Left ventricle myocardium inferior (tissue), 1 donor: Measurements from ENCODE around the gene CMIP. TPM values are rescaled to one million over a fixed set of nuclear protein-coding genes. Genes with fewer than 3 reads are reported as not detected.

Source experiments
- DNase-seq: peaks from one replicate; pipeline ENCODE4 v3.0.0-alpha.2; 2020
- H3K27ac ChIP-seq: fragments of 200-600 bp; replicated peaks from 2 replicates; pipeline ENCODE4 v1.8.0; 2021
- H3K27me3 ChIP-seq: fragments of 200-600 bp; 2 replicates; pipeline ENCODE4 v1.8.0; 2021; ENCODE audit warnings: low read depth
- H3K36me3 ChIP-seq: fragments of 200-600 bp; 2 replicates; pipeline ENCODE4 v1.8.0; 2021
- H3K4me1 ChIP-seq: fragments of 200-600 bp; 2 replicates; pipeline ENCODE4 v1.8.0; 2021
- H3K4me3 ChIP-seq: fragments of 200-600 bp; 2 replicates; pipeline ENCODE4 v1.8.0; 2021; ENCODE audit warnings: mild to moderate bottlenecking, moderate library complexity
- H3K9me3 ChIP-seq: fragments of 200-600 bp; replicated peaks from 2 replicates; pipeline ENCODE4 v1.8.0; 2021
- CTCF ChIP-seq: fragments of 200-600 bp; IDR thresholded peaks from 2 replicates; pipeline ENCODE4 v1.8.0; 2021; ENCODE audit warnings: antibody characterized with exemption, mild to moderate bottlenecking, borderline replicate concordance
- intact Hi-C: fragments of 100-400 bp; cut with micrococcal nuclease; formaldehyde crosslinking; loops from one replicate; pipeline ENCODE4 v1.11.0; 2022
- total RNA-seq: library from RNA; stranded (reverse); fragmentation: NEBNext Ultra II Directional; extraction: Animal tissue kit (Norgen Biotek cat#: 25700); gene quantifications from one replicate; pipeline ENCODE4 v1.2.1, GENCODE V29; 2021
- donor health status: DM: no; HTN: yes; CAD: no; lungs with severe emphysema.

Gene CMIP
- total RNA-seq, 1 donor from 2014 or later, result 11.2 TPM

- H3K36me3 ChIP-seq, result no peaks in the 10 kb centered on the region
- no peak for DNase-seq
- TF ChIP-seq CTCF, result no peak
- no peak overlapping the region for H3K4me3 ChIP-seq
- H3K9me3 ChIP-seq, result no peaks in the 10 kb centered on the region
- no peaks in the 10 kb centered on the region for H3K27me3 ChIP-seq
- H3K27ac ChIP-seq, result no peak overlapping the region
- peaks cover 19% of the 10 kb centered on the region for H3K4me1 ChIP-seq
- intact Hi-C loops, result no loop called here
Observed at GRCh38 chr16:81581107-81581506, 136.5 kb downstream of the CMIP start.

- intact Hi-C loops, result no loop called here
- peaks cover 19% of the 10 kb centered on the region for H3K4me1 ChIP-seq
- H3K36me3 ChIP-seq, result no peaks in the 10 kb centered on the region
- no peak for DNase-seq
- TF ChIP-seq CTCF, result peak; percentile 43
- no peak overlapping the region for H3K4me3 ChIP-seq
- H3K27me3 ChIP-seq, result no peaks in the 10 kb centered on the region
- H3K27ac ChIP-seq, result peak overlapping the region; percentile 27
- H3K9me3 ChIP-seq, result no peaks in the 10 kb centered on the region
Observed at GRCh38 chr16:81582655-81583441, 138.2 kb downstream of the CMIP start.

- Histone ChIP-seq H3K36me3 (no peaks in the 10 kb centered on the region), H3K4me3 (no peak overlapping the region), H3K9me3 (no peaks in the 10 kb centered on the region), H3K27me3 (no peaks in the 10 kb centered on the region), H3K27ac (no peak overlapping the region), H3K4me1 (peaks cover 19% of the 10 kb centered on the region)
- no peak for TF ChIP-seq CTCF
- intact Hi-C loops, result no loop called here
- DNase-seq, result no peak
Observed at GRCh38 chr16:81583893-81584631, 139.5 kb downstream of the CMIP start.

- DNase-seq, result no peak
- no peaks in the 10 kb centered on the region for H3K9me3 ChIP-seq
- TF ChIP-seq CTCF, result no peak
- peaks cover 19% of the 10 kb centered on the region for H3K4me1 ChIP-seq
- no peaks in the 10 kb centered on the region for H3K27me3 ChIP-seq
- intact Hi-C loops, result no loop called here
- no peak overlapping the region for H3K4me3 ChIP-seq
- no peak overlapping the region for H3K27ac ChIP-seq
- no peaks in the 10 kb centered on the region for H3K36me3 ChIP-seq
Observed at GRCh38 chr16:81585785-81586184, 141.2 kb downstream of the CMIP start.

- intact Hi-C loops, result no loop called here
- no peak for TF ChIP-seq CTCF
- no peaks in the 10 kb centered on the region for H3K27me3 ChIP-seq
- H3K4me1 ChIP-seq, result peaks cover 21% of the 10 kb centered on the region
- H3K27ac ChIP-seq, result no peak overlapping the region
- H3K4me3 ChIP-seq, result no peak overlapping the region
- no peak for DNase-seq
- no peaks in the 10 kb centered on the region for H3K9me3 ChIP-seq
- no peaks in the 10 kb centered on the region for H3K36me3 ChIP-seq
Observed at GRCh38 chr16:81586417-81586816, 141.8 kb downstream of the CMIP start.
